GM20000 (cell line): ENCODE measurements around the gene DHX16.

Experiments used
- DNase-seq: peaks from one replicate; pipeline ENCODE4 v3.0.0; 2012; ENCODE audit warnings: low spot score
- TF ChIP-seq, protein P1 (sequence below): IDR thresholded peaks from 2 replicates; pipeline ENCODE4 v1.5.1; 2012; ENCODE audit warnings: mild to moderate bottlenecking, control low read depth; ENCODE audit errors: extremely low read depth, missing control alignments

The DHX16 gene

DNA sequence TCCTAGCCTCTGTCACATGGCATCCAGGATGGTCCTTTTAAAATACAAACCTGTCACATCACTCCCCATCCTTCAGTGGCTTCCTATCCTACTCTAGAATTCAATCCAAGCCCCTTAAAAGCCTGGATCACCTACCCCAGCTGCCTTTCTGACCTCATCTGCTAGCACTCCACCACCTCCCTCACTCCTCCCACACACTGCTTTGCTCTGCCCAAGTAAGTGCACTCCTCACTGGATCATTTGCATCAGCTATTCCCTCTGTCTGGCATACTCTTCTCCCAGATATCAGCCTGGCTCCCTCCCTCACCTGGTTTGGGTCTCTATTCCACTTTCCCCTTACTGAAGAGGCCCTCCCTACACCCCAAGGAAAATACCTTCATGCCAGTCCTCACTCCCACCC lies 15.4 kb downstream of the DHX16 start:
- TF ChIP-seq, protein P1, sequence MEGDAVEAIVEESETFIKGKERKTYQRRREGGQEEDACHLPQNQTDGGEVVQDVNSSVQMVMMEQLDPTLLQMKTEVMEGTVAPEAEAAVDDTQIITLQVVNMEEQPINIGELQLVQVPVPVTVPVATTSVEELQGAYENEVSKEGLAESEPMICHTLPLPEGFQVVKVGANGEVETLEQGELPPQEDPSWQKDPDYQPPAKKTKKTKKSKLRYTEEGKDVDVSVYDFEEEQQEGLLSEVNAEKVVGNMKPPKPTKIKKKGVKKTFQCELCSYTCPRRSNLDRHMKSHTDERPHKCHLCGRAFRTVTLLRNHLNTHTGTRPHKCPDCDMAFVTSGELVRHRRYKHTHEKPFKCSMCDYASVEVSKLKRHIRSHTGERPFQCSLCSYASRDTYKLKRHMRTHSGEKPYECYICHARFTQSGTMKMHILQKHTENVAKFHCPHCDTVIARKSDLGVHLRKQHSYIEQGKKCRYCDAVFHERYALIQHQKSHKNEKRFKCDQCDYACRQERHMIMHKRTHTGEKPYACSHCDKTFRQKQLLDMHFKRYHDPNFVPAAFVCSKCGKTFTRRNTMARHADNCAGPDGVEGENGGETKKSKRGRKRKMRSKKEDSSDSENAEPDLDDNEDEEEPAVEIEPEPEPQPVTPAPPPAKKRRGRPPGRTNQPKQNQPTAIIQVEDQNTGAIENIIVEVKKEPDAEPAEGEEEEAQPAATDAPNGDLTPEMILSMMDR, result no peak
- no peak for DNase-seq

DNA sequence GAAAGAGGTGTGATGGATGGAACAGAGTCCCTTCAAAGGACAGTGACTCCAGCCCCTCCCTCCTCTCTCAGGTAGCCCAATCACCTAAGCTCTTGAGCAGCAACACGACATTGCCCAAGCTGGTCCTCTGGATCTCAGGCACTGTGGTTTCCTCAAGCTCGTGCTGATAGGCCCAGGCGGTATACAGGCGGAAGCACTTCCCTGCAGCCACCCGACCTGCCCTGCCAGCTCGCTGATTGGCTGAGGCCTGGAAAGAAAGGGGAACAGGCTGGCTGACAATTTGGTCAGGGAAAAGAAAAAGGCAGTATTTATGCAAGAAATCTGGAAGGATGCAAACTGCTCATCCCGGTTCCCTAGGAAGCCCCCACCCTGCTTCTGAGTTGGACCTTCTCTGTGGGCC lies 16.3 kb downstream of the DHX16 start:
- TF ChIP-seq, protein P1, result no peak
- no peak for DNase-seq

DNA sequence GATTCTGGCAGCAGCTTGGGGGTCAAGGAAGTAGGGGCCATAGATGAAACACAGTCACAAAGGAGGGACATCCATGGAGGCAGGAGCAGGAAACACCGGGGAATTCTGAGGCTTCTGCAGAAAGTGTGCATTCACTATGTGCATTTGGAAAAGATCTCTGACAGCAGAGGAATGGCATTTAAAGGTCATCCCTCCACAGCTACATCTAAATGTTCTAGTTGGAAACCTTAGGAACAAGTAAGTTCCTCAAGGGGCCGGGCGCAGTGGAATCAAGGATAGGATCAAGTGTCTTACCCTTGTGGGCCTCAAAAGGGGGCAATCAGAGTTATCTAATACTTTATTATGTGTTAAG lies 17.1 kb downstream of the DHX16 start:
- DNase-seq, result no peak
- TF ChIP-seq, protein P1, result no peak

DNA sequence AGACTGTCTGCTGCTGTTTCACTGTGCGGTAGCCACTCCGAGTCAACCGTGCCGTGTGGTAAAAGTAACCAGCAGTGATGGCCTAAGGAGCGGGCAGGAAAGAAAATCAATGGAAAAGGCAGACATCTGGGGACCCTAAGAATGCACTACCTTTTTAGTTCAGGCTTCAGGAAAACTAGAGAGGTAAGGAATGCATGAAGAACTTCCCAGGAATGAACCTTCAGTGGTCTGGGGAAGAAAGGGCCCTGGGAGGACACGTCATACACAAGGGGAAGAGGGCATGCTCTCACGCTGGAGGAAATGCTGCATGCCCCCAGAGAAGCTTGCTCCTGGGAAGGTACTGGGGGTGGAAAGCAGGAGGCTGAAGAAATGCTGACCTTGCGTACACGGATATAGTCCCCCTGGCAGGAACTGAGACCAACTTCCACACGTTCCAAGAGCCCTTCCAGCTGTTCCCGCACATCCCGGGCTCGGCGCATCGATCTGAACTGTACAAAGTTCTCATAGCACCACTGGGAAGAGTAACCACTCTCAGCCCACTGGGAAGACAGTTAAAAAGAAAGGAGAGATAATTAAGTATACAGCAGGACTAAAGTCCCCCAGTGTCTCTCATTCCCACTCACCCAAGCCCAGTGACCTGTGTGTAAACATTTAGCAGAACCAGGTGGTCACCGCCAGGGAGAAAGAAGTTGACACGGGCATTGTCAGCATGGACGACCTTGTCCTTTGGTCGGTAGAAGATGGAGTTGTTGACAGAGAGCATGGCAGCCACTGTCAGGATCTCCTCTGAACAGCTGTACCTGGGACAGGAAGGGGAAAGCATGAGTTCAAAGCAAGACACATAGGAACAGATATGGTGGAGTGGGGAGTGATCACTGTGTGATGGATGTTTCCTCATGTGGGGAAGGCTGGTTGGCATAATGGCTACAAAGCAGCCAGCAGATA lies 17.7 kb downstream of the DHX16 start:
- TF ChIP-seq, protein P1, result no peak
- no peak for DNase-seq

- TF ChIP-seq, protein P1, result no peak
- no peak for DNase-seq
Observed at GRCh38 chr6:30651143-30651542, 21.7 kb downstream of the DHX16 start.

GRCh38 chr6:30647242-30648116 lies 25.3 kb downstream of the DHX16 start:
- TF ChIP-seq, protein P1, result no peak
- DNase-seq, result peak; percentile 84
